ENCODE data around the gene FAF1.
A peak's percentile ranks its signal among the peaks of the same experiment; 100 is the strongest.

FAF1 gene

GRCh38 chr1:50458507-50458906 is 501.6 kb downstream of the FAF1 start:
- DNase-seq: no peak

DNA sequence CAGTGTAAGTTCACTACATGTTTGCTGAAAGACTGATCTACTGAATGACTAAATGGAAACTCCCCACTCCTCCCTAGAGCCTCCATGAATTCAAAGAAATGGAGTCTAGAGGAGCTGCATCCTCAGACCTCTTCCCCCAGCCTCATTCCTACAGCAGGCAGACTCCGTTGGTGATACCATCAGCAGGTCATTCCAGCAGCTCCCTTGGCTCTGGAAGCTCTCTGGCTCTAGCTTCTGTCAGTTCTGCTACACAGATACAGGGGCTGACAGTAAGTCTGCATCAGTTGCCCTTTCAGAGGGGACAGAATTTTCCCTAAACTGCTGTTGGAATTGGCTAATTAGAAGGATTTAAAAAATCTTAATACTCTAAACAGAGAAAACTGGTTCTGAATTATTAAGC is 505.2 kb downstream of the FAF1 start:
- no peak for DNase-seq

- no peak for DNase-seq
Observed at GRCh38 chr1:50453266-50453665, 506.8 kb downstream of the FAF1 start.

DNA sequence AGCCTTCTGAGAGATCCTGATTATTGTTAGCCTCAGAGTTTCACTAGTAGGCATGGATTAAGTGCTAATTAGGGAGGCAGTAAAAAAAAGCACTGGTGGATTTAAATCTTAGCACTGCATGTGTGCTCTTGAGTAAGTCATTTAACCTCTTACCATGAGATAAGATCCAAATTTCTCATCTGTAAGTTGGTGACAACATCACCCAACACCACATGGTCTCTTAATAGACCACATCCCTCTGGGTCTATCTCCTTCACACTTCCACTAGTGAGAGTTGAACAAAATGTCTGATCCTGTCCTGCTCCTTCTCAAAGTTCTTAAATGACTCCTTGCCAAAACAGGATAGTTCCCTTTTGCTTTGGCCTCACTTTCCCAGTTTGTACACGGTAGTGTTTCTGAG is 507.4 kb downstream of the FAF1 start:
- DNase-seq: peak; percentile 23

DNA sequence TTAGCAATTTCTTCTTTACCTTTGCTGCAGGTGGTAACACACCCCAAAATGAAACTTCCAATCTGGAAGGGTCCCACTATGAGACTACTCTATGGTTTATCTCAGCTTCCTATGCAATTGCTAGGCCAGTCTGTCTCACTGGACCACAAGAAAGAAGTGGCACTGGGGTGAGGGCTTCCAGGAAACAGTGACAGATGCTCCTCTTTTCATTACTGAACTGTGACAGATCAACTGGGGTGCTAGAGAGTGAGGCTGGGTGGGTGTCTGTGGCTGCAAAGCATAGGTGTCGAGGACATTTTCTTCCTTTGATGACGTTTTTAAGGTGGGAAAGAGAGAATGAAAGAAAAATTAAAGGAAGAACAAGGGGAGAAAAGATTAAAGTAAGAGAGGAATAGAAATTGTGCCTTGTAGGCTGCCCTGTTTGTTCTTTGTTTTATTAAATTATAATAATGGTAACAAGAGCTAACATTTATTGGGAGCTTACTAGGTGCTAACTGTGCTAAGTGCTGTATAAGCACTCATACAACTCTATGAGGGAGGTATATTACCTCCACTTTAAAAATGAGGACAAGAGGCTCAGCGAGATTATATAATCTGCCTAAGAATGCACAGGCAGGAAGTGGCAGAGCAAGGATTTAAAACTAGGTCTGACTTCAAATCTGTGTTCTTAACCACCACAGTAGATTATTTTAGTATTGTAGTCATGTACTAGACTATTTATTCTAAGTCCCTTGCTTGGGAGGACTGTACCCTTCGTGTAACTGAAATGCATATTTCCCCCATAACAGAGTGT is 509.0 kb downstream of the FAF1 start:
- DNase-seq: no peak

DNA sequence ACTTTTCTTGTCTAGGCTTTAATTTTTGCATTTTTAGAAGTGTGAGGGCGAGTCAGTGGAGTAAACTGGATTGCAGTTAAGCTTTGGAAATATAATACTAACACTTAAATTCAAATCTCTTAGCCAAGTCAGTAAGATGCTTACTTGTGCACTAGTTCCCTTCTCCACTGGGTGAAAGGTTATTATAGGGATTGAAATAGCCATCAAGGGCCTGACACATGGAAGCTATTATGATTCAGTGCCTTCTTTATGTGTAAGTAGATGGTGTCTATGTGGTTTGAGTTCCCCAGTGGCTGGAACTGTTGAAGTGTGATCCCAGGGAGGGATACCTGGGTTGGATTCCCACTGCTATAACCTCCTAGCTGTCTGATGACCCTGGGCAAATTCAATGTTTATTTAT is 512.1 kb downstream of the FAF1 start:
- DNase-seq: no peak

DNA sequence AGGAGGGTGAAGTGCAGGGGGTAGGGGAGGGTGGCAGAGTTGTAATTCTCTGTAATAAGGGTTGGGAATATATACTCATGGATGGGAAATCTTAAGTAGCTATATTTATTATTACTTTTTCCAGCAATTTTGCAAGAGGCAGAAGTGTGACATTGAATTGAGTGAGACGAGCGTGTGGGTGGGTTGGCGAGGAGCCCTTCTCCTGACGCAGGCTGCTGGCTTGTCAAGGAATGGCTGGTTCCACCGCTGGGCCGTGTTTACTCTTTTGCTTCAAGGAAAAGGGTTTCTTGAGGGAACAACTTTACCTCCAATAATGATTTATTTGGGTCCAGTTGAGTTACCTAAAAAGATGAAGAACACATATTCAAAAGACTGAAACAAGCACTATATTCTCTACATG is 518.9 kb downstream of the FAF1 start:
- DNase-seq: no peak

DNA sequence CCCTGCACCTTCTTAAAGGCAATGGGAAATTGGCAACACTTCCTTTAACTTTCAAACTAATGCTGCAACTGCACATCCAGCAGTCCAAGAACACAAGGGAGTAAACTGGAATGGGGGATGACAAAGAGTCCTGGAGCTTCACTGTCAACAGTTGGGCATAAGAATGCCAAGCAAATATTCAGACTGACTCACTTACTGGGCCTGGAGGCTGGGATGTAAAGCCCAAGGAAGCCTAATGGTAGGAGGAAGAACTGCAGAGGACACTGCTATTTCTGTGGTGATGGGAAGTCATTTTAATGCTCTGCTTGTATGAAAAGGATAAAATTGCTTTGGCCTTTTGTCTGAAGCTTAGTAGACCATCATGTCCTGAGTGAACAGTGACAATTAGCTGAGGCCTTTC is 521.1 kb downstream of the FAF1 start:
- no peak for DNase-seq

DNA sequence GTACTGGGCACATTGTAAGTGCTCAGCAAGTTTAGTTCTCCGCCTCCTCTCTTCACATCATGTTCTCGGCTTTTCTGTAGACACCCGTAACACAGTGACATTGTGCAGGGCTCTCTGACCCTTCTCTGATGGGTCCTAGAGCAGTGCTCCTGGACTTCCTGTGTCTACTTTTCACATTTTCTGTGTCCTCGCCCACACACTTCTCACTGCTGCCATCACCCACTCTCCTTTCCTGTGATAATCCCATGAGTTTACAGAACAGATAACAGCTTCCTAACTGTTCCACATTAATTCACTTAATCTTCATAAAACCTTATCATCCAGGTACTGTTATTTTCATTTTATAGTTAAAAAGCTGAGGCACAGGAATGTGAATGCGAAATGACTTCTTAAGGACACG is 523.6 kb downstream of the FAF1 start:
- no peak for DNase-seq

DNA sequence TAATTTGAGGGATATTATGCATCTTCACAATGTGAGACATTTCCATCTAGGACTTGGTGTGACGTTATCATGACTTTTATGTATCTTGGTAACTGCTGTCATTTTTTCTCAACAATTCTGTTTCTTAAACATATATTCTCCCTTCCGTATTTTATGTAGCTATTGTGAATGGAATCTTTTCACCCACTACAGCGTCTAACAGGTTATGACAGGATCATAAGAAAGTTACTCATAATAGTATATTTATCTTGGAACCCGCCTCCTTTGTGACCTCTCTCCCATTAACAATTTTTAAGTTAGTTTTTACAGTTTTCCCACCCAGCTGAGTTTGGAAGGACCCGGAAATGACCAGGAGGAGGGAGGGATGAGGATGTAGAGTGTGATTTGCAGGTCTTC is 530.1 kb downstream of the FAF1 start:
- no peak for DNase-seq

- DNase-seq: no peak
Observed at GRCh38 chr1:50427818-50428779, 532.0 kb downstream of the FAF1 start.

- no peak for DNase-seq
Observed at GRCh38 chr1:50427086-50427817, 532.8 kb downstream of the FAF1 start.

- DNase-seq: no peak
Observed at GRCh38 chr1:50426702-50427085, 533.4 kb downstream of the FAF1 start.

GRCh38 chr1:50426108-50426700 is 533.9 kb downstream of the FAF1 start:
- no peak for DNase-seq

DNA sequence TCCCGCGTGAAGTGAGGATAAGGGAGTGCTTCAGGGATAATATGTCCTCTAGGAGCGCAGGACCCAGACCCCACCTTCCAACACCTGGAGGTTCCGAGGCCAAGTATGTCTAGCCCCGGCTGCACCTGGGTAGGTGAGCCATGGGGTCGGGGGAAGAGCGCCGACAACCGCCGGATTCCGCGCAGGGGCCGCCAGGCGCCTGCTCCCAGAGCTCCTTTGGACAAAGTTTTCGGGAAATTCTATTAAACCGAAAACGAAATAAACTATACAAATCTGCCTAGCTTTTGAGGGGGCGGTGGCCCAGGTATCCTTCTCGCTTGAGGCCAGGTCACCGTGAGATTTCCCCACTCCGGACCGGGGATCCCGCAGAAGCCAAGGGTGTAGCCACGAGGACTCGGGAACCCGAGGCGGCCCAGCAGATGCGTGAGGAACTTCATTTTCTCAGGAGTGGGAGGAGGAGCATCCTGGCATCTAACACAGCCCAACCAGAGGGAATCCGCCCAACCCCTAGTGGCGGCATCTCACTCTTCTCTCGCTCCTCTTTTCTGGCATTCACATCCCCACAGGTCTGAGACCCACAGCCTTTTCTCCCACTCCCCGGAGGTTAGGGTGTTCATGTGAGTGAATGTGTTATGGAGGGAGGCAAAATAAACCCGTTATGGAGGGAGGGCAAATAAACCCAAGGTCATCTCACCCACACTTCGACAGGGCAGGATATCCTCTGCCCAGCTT is 534.5 kb downstream of the FAF1 start:
- DNase-seq: no peak

GRCh38 chr1:50424884-50425375 is 535.1 kb downstream of the FAF1 start:
- DNase-seq: no peak

DNA sequence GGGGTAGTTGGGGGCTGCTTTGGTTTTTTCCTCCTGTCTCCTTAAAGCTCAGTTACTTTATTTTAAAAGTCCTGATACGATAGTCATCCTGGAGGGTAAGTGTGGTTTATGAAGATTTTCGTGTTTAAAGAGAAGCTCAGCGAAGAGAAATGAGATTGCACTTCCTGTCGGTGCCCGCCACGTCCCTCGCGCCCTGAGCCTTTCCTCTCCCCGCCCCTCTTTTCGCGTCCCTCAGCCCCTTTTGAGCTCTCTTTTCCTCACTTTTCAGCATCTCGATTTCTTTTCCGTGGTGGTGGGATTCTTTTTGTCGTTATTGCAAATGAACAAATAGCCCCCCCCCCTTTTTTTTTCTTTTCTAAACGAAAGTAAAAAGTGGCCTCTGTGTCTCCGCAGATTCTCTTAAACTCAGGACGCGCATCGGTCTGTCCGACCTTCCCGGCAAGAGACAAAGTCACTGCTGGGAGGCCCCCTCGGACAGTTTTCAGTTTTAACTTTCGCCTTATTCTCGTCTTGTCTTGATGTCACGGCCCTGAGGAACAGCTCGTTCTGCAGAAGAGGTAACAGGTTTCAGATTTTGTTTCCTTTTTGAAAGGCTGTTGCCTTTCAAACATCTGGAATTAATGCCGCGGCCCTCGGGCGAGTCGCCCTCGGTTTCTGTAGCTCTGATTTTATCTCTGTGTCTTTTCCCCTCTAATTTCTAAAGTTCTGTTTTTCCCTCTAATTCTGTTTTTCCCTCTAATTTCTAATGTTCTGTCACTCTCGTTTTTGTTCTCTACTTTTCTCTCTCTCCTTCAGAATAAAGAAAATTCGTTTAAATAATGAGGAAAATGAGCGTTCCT is 535.8 kb downstream of the FAF1 start:
- no peak for DNase-seq

DNA sequence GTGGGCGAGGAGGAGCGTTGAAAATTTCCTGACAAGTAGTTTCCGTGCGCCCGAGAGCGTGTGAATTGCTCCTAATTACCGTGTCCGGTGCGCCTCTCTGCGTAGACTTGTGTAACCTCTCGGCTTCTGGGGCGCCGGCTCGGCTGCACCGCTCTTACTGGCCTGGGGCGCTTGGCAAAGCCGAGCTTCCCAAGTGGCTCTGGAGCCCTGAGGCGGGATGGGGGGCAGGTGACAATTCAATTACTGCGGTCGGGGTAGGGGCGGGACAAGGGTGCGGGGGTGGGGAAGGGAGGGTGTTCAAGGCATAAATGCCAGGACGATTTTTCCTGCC is 536.4 kb downstream of the FAF1 start:
- no peak for DNase-seq

DNA sequence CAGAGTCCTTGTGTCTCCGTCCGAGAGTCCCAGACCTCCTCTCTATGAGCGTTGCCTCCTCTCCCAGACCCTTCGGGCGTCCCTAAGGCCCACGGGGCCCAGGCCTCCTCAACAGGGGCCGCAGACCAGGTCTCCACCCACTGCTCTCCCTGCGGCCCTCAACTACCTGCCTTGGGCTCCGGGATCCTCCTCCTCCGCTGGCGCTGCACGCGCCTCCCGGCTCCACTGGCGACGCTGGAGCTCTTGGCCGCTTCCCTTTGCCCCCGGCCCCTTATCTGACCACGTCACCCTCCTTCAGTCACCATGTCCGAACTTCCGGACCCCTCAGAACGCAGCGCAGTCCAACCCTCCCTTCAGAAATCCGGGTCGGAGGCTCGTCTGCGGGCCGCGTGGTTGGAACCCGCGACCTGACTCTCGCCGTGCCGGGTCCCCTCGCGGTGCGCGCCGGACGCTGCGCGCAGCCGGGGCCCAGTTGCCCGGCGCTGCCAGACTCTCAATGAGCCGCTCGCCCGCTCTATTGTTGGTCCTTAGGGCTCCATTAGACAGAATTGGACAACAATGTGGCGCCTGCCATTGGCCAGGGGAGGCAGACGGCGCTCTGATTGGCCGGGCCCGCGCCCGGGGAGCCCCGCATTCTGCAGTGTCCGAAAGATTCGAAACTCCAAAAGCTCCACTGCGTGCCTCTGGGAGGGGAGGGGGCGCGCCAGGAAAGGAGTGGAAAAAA is 537.0 kb downstream of the FAF1 start, which contains the start of gene DMRTA2:
Gene DMRTA2 (minus strand): TSS at position 498 of the 724 bp plus-strand sequence. CDS start 1,907 bp downstream, outside the sequence.
- DNase-seq: peak; percentile 41

DNA sequence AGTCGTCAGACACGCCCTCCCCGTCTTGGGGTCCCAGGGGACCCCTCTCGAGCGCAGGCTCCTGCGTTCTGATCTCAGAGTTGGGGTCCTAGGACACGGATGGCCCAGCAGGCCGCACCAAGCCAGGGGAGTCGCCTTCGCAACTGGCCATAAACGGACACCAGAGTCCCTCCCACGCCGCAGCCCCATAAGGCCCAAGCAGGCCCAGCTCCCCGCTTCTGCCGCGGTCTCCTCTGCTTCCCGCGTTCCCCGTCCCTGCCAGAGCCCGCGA is 537.5 kb downstream of the FAF1 start:
- DNase-seq: no peak
